Measurements from ENCODE around the gene LDLRAD4.

Gene LDLRAD4

GRCh38 chr18:13452871-13453680 is 234.5 kb downstream of the LDLRAD4 start:
- POLR2A ChIA-PET, result no interaction called here

GRCh38 chr18:13453714-13454113 is 235.2 kb downstream of the LDLRAD4 start:
- Histone ChIP-seq H3K36me3 (ENCODE audit: control insufficient read depth in 4 of 4, insufficient read depth in 4 of 4, low read length in 3 of 4) (peaks cover 0 to 3% (median 0%) of the 10 kb centered on the region in 4 experiments), H3K27me3 (replicated peaks in 2 of 5; ENCODE audit: control insufficient read depth in 4 of 5, insufficient read depth in 5 of 5, low read length in 4 of 5) (no peaks in the 10 kb centered on the region), H3K4me3 (ENCODE audit: control insufficient read depth in 1 of 7, extremely low read depth in 1 of 7, insufficient read depth in 4 of 7, low read depth in 2 of 7, low read length in 6 of 7) (no peak overlapping the region), H3K4me1 (ENCODE audit: control extremely low read depth in 1 of 4, control insufficient read depth in 4 of 4, insufficient read depth in 4 of 4, low read length in 3 of 4) (peaks cover 12 to 61% (median 56%) of the 10 kb centered on the region in 4 experiments), H3K9me3 (ENCODE audit: control extremely low read depth in 1 of 5, control insufficient read depth in 4 of 5, insufficient read depth in 2 of 5, low read depth in 1 of 5, low read length in 4 of 5) (peaks cover 0 to 8% (median 0%) of the 10 kb centered on the region in 5 experiments), H3K27ac (ENCODE audit: insufficient read depth in 1 of 2, low read depth in 1 of 2, low read length in 2 of 2, poor library complexity in 1 of 2, severe bottlenecking in 2 of 2) (no peak overlapping the region)
- no peak for DNase-seq
- POLR2A ChIA-PET, result no interaction called here
- CTCF ChIA-PET, result no interaction called here
- WGBS (ENCODE audit: insufficient coverage), result 97% methylated on average over 16 of the region's 18 CpGs

More at GRCh38 chr18:13452871-13453680, 234.5 kb downstream of the LDLRAD4 start:
- CTCF ChIA-PET, result interaction anchor here (1.0 to 1.8 kb wide), 3 partner anchors 10 to 12 kb away, joined by 4 to 8 read pairs (median 4); no protein-coding TSS in a partner anchor
- DNase-seq, result no peak
- Histone ChIP-seq H3K9me3 (ENCODE audit: control extremely low read depth in 1 of 5, control insufficient read depth in 4 of 5, insufficient read depth in 2 of 5, low read depth in 1 of 5, low read length in 4 of 5) (peaks cover 0 to 4% (median 0%) of the 10 kb centered on the region in 5 experiments), H3K4me3 (ENCODE audit: control insufficient read depth in 1 of 7, extremely low read depth in 1 of 7, insufficient read depth in 4 of 7, low read depth in 2 of 7, low read length in 6 of 7) (no peak overlapping the region), H3K27ac (ENCODE audit: insufficient read depth in 1 of 2, low read depth in 1 of 2, low read length in 2 of 2, poor library complexity in 1 of 2, severe bottlenecking in 2 of 2) (no peak overlapping the region), H3K4me1 (ENCODE audit: control extremely low read depth in 1 of 4, control insufficient read depth in 4 of 4, insufficient read depth in 4 of 4, low read length in 3 of 4) (peaks cover 12 to 58% (median 56%) of the 10 kb centered on the region in 4 experiments), H3K36me3 (ENCODE audit: control insufficient read depth in 4 of 4, insufficient read depth in 4 of 4, low read length in 3 of 4) (peaks cover 0 to 3% (median 0%) of the 10 kb centered on the region in 4 experiments), H3K27me3 (replicated peaks in 2 of 5; ENCODE audit: control insufficient read depth in 4 of 5, insufficient read depth in 5 of 5, low read length in 4 of 5) (no peaks in the 10 kb centered on the region)
- 98% methylated on average over 19 of the region's 21 CpGs for WGBS (ENCODE audit: insufficient coverage)

DNA sequence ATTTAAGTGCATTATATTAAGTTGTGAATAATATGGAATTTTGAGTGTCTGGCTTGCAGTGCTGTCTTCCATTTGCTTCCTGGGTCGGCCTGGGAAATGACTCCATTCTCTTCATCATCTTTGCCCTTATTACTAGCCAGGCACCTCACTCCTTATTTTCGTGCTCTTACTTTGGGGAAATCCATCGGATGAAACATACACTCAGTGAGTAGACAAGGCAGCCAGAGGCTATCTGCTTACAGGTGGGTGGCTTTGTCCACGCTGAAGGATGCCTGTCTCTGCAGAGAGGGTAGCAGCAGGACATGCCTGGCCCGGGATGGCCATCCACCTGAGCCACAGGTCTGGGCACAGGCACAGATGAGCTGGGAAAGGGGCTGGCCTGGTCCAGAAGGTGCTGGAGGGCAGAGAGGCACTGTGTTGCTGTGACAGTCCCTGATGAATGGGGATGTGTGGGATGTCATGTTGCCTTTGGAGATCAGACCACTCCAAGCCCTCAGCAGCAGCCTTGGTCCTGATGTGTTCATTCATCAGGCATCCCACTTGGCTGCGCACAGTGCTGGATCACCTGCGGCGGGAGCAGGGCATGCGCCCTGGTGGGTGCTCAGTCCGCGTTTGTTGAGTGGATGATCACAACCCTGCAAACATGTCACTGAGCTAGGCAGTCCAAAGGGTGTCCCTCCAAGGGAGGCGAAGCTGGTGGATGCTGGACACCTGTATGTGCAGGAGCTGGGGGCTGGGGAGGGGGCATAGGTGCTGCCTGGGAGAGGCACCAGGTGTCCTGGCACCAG is 236.0 kb downstream of the LDLRAD4 start:
- ChIA-PET POLR2A (interaction anchor here (1.1 kb wide), 1 partner anchor 46 kb away, joined by 3 read pairs; no protein-coding TSS in a partner anchor), CTCF (interaction anchor here (1.0 kb wide), 1 partner anchor 109 kb away, joined by 3 read pairs; no protein-coding TSS in a partner anchor)
- H3K4me3 ChIP-seq (ENCODE audit: control insufficient read depth in 1 of 7, extremely low read depth in 1 of 7, insufficient read depth in 4 of 7, low read depth in 2 of 7, low read length in 6 of 7), result no peak overlapping the region
- H3K4me1 ChIP-seq (ENCODE audit: control extremely low read depth in 1 of 4, control insufficient read depth in 4 of 4, insufficient read depth in 4 of 4, low read length in 3 of 4), result peaks cover 12 to 59% (median 55%) of the 10 kb centered on the region in 4 experiments
- no peak overlapping the region for H3K27ac ChIP-seq (ENCODE audit: insufficient read depth in 1 of 2, low read depth in 1 of 2, low read length in 2 of 2, poor library complexity in 1 of 2, severe bottlenecking in 2 of 2)
- peaks cover 0 to 3% (median 0%) of the 10 kb centered on the region in 4 experiments for H3K36me3 ChIP-seq (ENCODE audit: control insufficient read depth in 4 of 4, insufficient read depth in 4 of 4, low read length in 3 of 4)
- peaks cover 0 to 11% (median 0%) of the 10 kb centered on the region in 5 experiments for H3K9me3 ChIP-seq (ENCODE audit: control extremely low read depth in 1 of 5, control insufficient read depth in 4 of 5, insufficient read depth in 2 of 5, low read depth in 1 of 5, low read length in 4 of 5)
- DNase-seq, result no peak
- WGBS (ENCODE audit: insufficient coverage), result 97% methylated on average over 12 of the region's 12 CpGs
- no peaks in the 10 kb centered on the region for H3K27me3 ChIP-seq (replicated peaks in 2 of 5; ENCODE audit: control insufficient read depth in 4 of 5, insufficient read depth in 5 of 5, low read length in 4 of 5)

GRCh38 chr18:13455471-13455870 is 236.9 kb downstream of the LDLRAD4 start:
- peaks cover 0 to 3% (median 0%) of the 10 kb centered on the region in 4 experiments for H3K36me3 ChIP-seq (ENCODE audit: control insufficient read depth in 4 of 4, insufficient read depth in 4 of 4, low read length in 3 of 4)
- DNase-seq, result peak in 2 of 3 donors; percentile 65 to 73
- peaks cover 0 to 15% (median 0%) of the 10 kb centered on the region in 5 experiments for H3K9me3 ChIP-seq (ENCODE audit: control extremely low read depth in 1 of 5, control insufficient read depth in 4 of 5, insufficient read depth in 2 of 5, low read depth in 1 of 5, low read length in 4 of 5)
- H3K27me3 ChIP-seq (replicated peaks in 2 of 5; ENCODE audit: control insufficient read depth in 4 of 5, insufficient read depth in 5 of 5, low read length in 4 of 5), result no peaks in the 10 kb centered on the region
- POLR2A ChIA-PET, result interaction anchor here (0.6 to 1.1 kb wide), 2 partner anchors 47 to 55 kb away, joined by 3 read pairs; no protein-coding TSS in a partner anchor
- H3K4me1 ChIP-seq (ENCODE audit: control extremely low read depth in 1 of 4, control insufficient read depth in 4 of 4, insufficient read depth in 4 of 4, low read length in 3 of 4), result peaks cover 12 to 59% (median 53%) of the 10 kb centered on the region in 4 experiments
- H3K4me3 ChIP-seq (ENCODE audit: control insufficient read depth in 1 of 7, extremely low read depth in 1 of 7, insufficient read depth in 4 of 7, low read depth in 2 of 7, low read length in 6 of 7), result peak overlapping the region in 3 of 7 experiments; percentile 8 to 49 (median 25)
- peak overlapping the region in 1 of 2 experiments; percentile 39 for H3K27ac ChIP-seq (ENCODE audit: insufficient read depth in 1 of 2, low read depth in 1 of 2, low read length in 2 of 2, poor library complexity in 1 of 2, severe bottlenecking in 2 of 2)
- WGBS (ENCODE audit: insufficient coverage), result 14% methylated on average over 3 of the region's 6 CpGs
- CTCF ChIA-PET, result interaction anchor here (0.9 to 1.0 kb wide), 2 partner anchors 102 to 108 kb away, joined by 3 read pairs; no protein-coding TSS in a partner anchor

DNA sequence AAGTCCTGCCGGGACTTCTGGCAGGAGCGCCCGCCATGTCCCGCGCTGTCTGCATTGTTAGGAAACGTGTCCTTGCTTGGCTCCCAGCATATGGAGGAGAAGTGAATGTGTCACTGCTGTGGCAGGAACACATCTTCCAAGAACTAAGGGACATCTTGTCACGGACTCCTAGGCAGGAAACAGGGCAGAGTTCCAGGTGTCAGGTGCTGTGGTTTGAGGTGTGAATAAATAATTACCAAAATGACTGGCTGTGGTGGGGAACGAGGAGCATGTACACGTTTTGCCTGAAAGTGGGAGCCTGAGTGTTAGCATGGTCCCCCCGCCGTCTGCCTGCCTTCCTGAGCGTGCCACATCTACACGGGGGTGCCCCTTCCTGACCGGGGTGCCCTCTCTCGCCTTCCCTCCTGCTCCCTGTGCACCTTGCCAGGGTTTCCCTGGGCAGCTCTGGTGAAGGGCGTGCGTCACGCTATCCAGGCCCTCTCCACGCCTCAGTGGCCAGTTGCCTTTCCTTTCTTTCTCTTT is 237.5 kb downstream of the LDLRAD4 start:
- H3K27me3 ChIP-seq (replicated peaks in 2 of 5; ENCODE audit: control insufficient read depth in 4 of 5, insufficient read depth in 5 of 5, low read length in 4 of 5), result no peaks in the 10 kb centered on the region
- H3K36me3 ChIP-seq (ENCODE audit: control insufficient read depth in 4 of 4, insufficient read depth in 4 of 4, low read length in 3 of 4), result peaks cover 0 to 3% (median 0%) of the 10 kb centered on the region in 4 experiments
- ChIA-PET POLR2A (interaction anchor here (0.5 to 1.1 kb wide), 3 partner anchors 47 to 55 kb away, joined by 3 read pairs; no protein-coding TSS in a partner anchor), CTCF (interaction anchor here (0.9 to 1.5 kb wide), 4 partner anchors 26 to 202 kb away, joined by 3 read pairs; no protein-coding TSS in a partner anchor)
- peaks cover 10 to 55% (median 52%) of the 10 kb centered on the region in 4 experiments for H3K4me1 ChIP-seq (ENCODE audit: control extremely low read depth in 1 of 4, control insufficient read depth in 4 of 4, insufficient read depth in 4 of 4, low read length in 3 of 4)
- peak; percentile 41 to 82 (median 79) for DNase-seq
- H3K27ac ChIP-seq (ENCODE audit: insufficient read depth in 1 of 2, low read depth in 1 of 2, low read length in 2 of 2, poor library complexity in 1 of 2, severe bottlenecking in 2 of 2), result peak overlapping the region in 1 of 2 experiments; percentile 39
- 45% methylated on average over 19 of the region's 19 CpGs for WGBS (ENCODE audit: insufficient coverage)
- peak overlapping the region in 2 of 7 experiments; percentile 39 to 49 for H3K4me3 ChIP-seq (ENCODE audit: control insufficient read depth in 1 of 7, extremely low read depth in 1 of 7, insufficient read depth in 4 of 7, low read depth in 2 of 7, low read length in 6 of 7)
- peaks cover 0 to 15% (median 0%) of the 10 kb centered on the region in 5 experiments for H3K9me3 ChIP-seq (ENCODE audit: control extremely low read depth in 1 of 5, control insufficient read depth in 4 of 5, insufficient read depth in 2 of 5, low read depth in 1 of 5, low read length in 4 of 5)

DNA sequence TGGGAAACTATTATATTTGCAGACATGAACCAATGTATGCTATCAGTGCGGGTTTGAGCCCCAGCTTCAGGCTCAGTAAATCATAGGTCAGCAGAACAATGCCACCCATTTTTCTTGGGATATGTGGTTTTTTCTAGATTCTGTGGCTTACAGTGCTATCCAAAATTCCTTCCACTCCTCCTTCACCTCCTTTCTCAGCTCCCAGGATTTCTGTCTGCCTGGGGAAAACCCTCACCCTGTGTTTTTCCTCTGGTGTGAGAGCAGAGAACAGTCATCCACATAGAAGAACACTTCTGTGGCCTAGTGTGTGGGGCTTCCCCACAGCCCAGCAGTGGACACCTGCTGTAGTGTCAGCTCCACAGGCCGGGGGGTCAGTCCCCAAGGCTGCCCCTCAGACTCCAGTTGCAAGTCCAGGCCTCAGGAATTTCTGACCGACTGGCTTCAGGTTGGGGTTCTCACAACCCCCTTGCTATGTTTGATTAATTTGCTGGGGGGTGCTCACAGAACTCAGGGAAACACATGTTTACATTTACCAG is 238.2 kb downstream of the LDLRAD4 start:
- H3K4me1 ChIP-seq (ENCODE audit: control extremely low read depth in 1 of 4, control insufficient read depth in 4 of 4, insufficient read depth in 4 of 4, low read length in 3 of 4), result peaks cover 10 to 55% (median 47%) of the 10 kb centered on the region in 4 experiments
- peak overlapping the region; percentile 27 to 67 for H3K27ac ChIP-seq (ENCODE audit: insufficient read depth in 1 of 2, low read depth in 1 of 2, low read length in 2 of 2, poor library complexity in 1 of 2, severe bottlenecking in 2 of 2)
- 71% methylated on average over 1 of the region's 3 CpGs for WGBS (ENCODE audit: insufficient coverage)
- no peak overlapping the region for H3K4me3 ChIP-seq (ENCODE audit: control insufficient read depth in 1 of 7, extremely low read depth in 1 of 7, insufficient read depth in 4 of 7, low read depth in 2 of 7, low read length in 6 of 7)
- ChIA-PET POLR2A (no interaction called here), CTCF (interaction anchor here (0.8 to 1.5 kb wide), 4 partner anchors 16 to 202 kb away, joined by 3 read pairs; no protein-coding TSS in a partner anchor)
- peak in 1 of 3 donors; percentile 54 for DNase-seq
- peaks cover 0 to 3% (median 0%) of the 10 kb centered on the region in 4 experiments for H3K36me3 ChIP-seq (ENCODE audit: control insufficient read depth in 4 of 4, insufficient read depth in 4 of 4, low read length in 3 of 4)
- H3K9me3 ChIP-seq (ENCODE audit: control extremely low read depth in 1 of 5, control insufficient read depth in 4 of 5, insufficient read depth in 2 of 5, low read depth in 1 of 5, low read length in 4 of 5), result peaks cover 0 to 15% (median 0%) of the 10 kb centered on the region in 5 experiments
- no peaks in the 10 kb centered on the region for H3K27me3 ChIP-seq (replicated peaks in 2 of 5; ENCODE audit: control insufficient read depth in 4 of 5, insufficient read depth in 5 of 5, low read length in 4 of 5)
